Measurements from ENCODE around the gene ZMIZ1.

GRCh38 chr10:79322616-79323543 lies 254.1 kb downstream of the ZMIZ1 start:
- TF ChIP-seq POLR2AphosphoS5 (IDR thresholded peaks at IDR 0.05; ENCODE audit: low read depth) (no peak), EZH2 (IDR thresholded peaks at IDR 0.05; ENCODE audit: low read depth, unreplicated experiment) (no peak), CTCF (conservative IDR thresholded peaks at IDR 0.05; ENCODE audit: low read depth in 2 of 2) (no peak), NANOG (IDR thresholded peaks at IDR 0.05; ENCODE audit: borderline replicate concordance) (no peak), JUNB (IDR thresholded peaks at IDR 0.05; ENCODE audit: unreplicated experiment) (no peak)

Data from GM23338 (cell line).